ENCODE measurements around the gene ACTN3.
A peak's percentile ranks its signal among the peaks of the same experiment; 100 is the strongest.

- TF ChIP-seq CTCF (IDR thresholded peaks at IDR 0.05) (no peak), POLR2AphosphoS5 (IDR thresholded peaks at IDR 0.05) (peak; percentile 74 to 92 (median 87)), EP300 (IDR thresholded peaks at IDR 0.05) (no peak)
These were observed 36.3 kb upstream of the ACTN3 start, which contains the start of gene BBS1 for GRCh38 chr11:66510271-66510989.

Data from sigmoid colon (tissue), 4 donors.